Activated naive CD4-positive, alpha-beta T cell treated with anti-CD3 and anti-CD28 coated beads, Interleukin-2, amount 50 U/mL, for 72 hours (primary cell): Measurements from ENCODE around the gene SLC7A10. TPM values are rescaled to one million over a fixed set of nuclear protein-coding genes. Genes with fewer than 3 reads are reported as not detected.
"Not testable (repeated sequence)": the region's sequence is repeated elsewhere in the genome, so short reads cannot be mapped to it uniquely, and the experiment has no call there.

Experiments used
- ATAC-seq, 2 donors: fragments of 150-1000 bp; cut with Tn5 transposase; 2 replicates each; pipeline ENCODE4 v1.10.0; 2021; ENCODE audit warnings: mild to moderate bottlenecking in 2 of 2, moderate library complexity in 2 of 2
- DNase-seq, 2 donors: peaks; one replicate each; pipeline ENCODE4 v3.0.0; 2021 to 2022; ENCODE audit warnings: low spot score in 2 of 2
- H3K27ac Mint-ChIP-seq, 2 donors: one replicate each; pipeline ENCODE4 v1.8.0; 2022; ENCODE audit warnings: mild to moderate bottlenecking in 2 of 2, mixed read lengths in 2 of 2
- H3K36me3 Mint-ChIP-seq, 2 donors: one replicate each; pipeline ENCODE4 v1.8.0; 2022; ENCODE audit warnings: mixed read lengths in 2 of 2
- H3K9me3 Mint-ChIP-seq, 2 donors: one replicate each; pipeline ENCODE4 v1.8.0; 2022; ENCODE audit warnings: mixed read lengths in 2 of 2
- total RNA-seq, 2 donors: library from RNA; stranded (reverse); gene quantifications; one replicate each; pipeline ENCODE4 v1.2.3, GENCODE V29; 2022

Gene SLC7A10
- total RNA-seq, 2 donors from 2014 or later: not detected

- DNase-seq (no peak), ATAC-seq (no peak)
- H3K36me3 Mint-ChIP-seq: no peaks in the 10 kb centered on the region
- H3K27ac Mint-ChIP-seq: no peak overlapping the region
- no peaks in the 10 kb centered on the region for H3K9me3 Mint-ChIP-seq
Observed at GRCh38 chr19:33215438-33216197, 10.0 kb downstream of the SLC7A10 start.

GRCh38 chr19:33214596-33214995, 11.1 kb downstream of the SLC7A10 start:
- DNase-seq: no peak
- Mint-ChIP-seq H3K9me3 (no peaks in the 10 kb centered on the region), H3K36me3 (no peaks in the 10 kb centered on the region), H3K27ac (peak overlapping the region in 1 of 2 donors; percentile 80)
- no peak for ATAC-seq

- DNase-seq (no peak), ATAC-seq (no peak)
- Mint-ChIP-seq H3K36me3 (no peaks in the 10 kb centered on the region), H3K27ac (no peak overlapping the region), H3K9me3 (no peaks in the 10 kb centered on the region)
Observed at GRCh38 chr19:33212436-33213172, 13.0 kb downstream of the SLC7A10 start.

- H3K27ac Mint-ChIP-seq: no peak overlapping the region
- H3K36me3 Mint-ChIP-seq: no peaks in the 10 kb centered on the region
- DNase-seq (no peak), ATAC-seq (no peak)
- H3K9me3 Mint-ChIP-seq: no peaks in the 10 kb centered on the region
Observed at GRCh38 chr19:33211794-33212435, 13.7 kb downstream of the SLC7A10 start.

GRCh38 chr19:33210266-33210940, 15.2 kb downstream of the SLC7A10 start:
- peak overlapping the region in 1 of 2 donors; percentile 14 for H3K27ac Mint-ChIP-seq
- DNase-seq (no peak), ATAC-seq (no peak)
- no peaks in the 10 kb centered on the region for H3K36me3 Mint-ChIP-seq
- no peaks in the 10 kb centered on the region for H3K9me3 Mint-ChIP-seq

GRCh38 chr19:33209850-33210230, 15.8 kb downstream of the SLC7A10 start:
- not testable (repeated sequence) for ATAC-seq, H3K9me3 Mint-ChIP-seq, DNase-seq, H3K36me3 Mint-ChIP-seq
- peak overlapping the region in 1 of 2 donors; percentile 14 for H3K27ac Mint-ChIP-seq

GRCh38 chr19:33208904-33209849, 16.5 kb downstream of the SLC7A10 start:
- no peaks in the 10 kb centered on the region for H3K9me3 Mint-ChIP-seq
- no peaks in the 10 kb centered on the region for H3K36me3 Mint-ChIP-seq
- H3K27ac Mint-ChIP-seq: no peak overlapping the region
- DNase-seq (no peak), ATAC-seq (no peak)

- no peak for DNase-seq
- no peak for ATAC-seq
- no peaks in the 10 kb centered on the region for H3K9me3 Mint-ChIP-seq
- H3K27ac Mint-ChIP-seq: no peak overlapping the region
- no peaks in the 10 kb centered on the region for H3K36me3 Mint-ChIP-seq
Observed at GRCh38 chr19:33208371-33208895, 17.2 kb downstream of the SLC7A10 start.

GRCh38 chr19:33207903-33208302, 17.7 kb downstream of the SLC7A10 start:
- Mint-ChIP-seq H3K9me3 (no peaks in the 10 kb centered on the region), H3K36me3 (no peaks in the 10 kb centered on the region), H3K27ac (no peak overlapping the region)
- DNase-seq (no peak), ATAC-seq (no peak)

- H3K9me3 Mint-ChIP-seq: no peaks in the 10 kb centered on the region
- no peak for ATAC-seq
- H3K27ac Mint-ChIP-seq: no peak overlapping the region
Observed at GRCh38 chr19:33207040-33207620, 18.5 kb downstream of the SLC7A10 start.

GRCh38 chr19:33206261-33207039, 19.2 kb downstream of the SLC7A10 start:
- no peaks in the 10 kb centered on the region for H3K9me3 Mint-ChIP-seq
- H3K36me3 Mint-ChIP-seq: no peaks in the 10 kb centered on the region
- DNase-seq: no peak
- no peak for ATAC-seq
- no peak overlapping the region for H3K27ac Mint-ChIP-seq

More at GRCh38 chr19:33207040-33207620, 18.5 kb downstream of the SLC7A10 start:
- DNase-seq: no peak
- H3K36me3 Mint-ChIP-seq: no peaks in the 10 kb centered on the region

- Mint-ChIP-seq H3K27ac (no peak overlapping the region), H3K36me3 (no peaks in the 10 kb centered on the region), H3K9me3 (no peaks in the 10 kb centered on the region)
- DNase-seq (no peak), ATAC-seq (no peak)
Observed at GRCh38 chr19:33205531-33206260, 20.0 kb downstream of the SLC7A10 start.

GRCh38 chr19:33205110-33205509, 20.5 kb downstream of the SLC7A10 start:
- no peaks in the 10 kb centered on the region for H3K36me3 Mint-ChIP-seq
- no peak overlapping the region for H3K27ac Mint-ChIP-seq
- DNase-seq (no peak), ATAC-seq (no peak)
- no peaks in the 10 kb centered on the region for H3K9me3 Mint-ChIP-seq
